Brain pericyte (primary cell): ENCODE measurements around the gene RNF212.

Source experiments
- DNase-seq: peaks from one replicate; pipeline ENCODE4 v3.0.0-alpha.2; 2012; ENCODE audit warnings: low read depth, low spot score

Gene RNF212

DNA sequence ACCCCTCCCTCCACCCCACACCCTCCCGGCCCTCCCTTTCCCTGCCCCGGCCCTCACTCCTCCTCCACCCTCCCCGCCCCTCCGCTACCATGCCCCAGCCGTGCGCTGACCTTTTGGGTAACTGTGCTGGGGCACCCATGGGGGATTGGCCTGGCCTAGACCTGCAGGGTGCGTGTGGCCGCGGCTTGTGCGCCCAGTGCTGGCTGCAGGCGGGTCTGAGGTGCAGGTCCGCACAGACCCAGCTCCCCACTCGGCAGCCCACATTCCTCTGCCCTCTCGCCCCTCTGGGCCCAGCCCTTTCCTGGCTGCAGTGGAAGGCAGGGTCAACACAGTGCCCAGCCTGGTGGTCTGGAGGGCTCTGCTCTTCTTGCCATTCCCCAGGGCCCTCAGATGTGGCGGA lies 77.3 kb downstream of the RNF212 start:
- no peak for DNase-seq

- DNase-seq = no peak
These were observed 77.9 kb downstream of the RNF212 start for GRCh38 chr4:1035510-1035909.

- no peak for DNase-seq
These were observed 79.4 kb downstream of the RNF212 start for GRCh38 chr4:1033840-1034551.

GRCh38 chr4:1032861-1033260 lies 80.5 kb downstream of the RNF212 start:
- no peak for DNase-seq

GRCh38 chr4:1031956-1032795 lies 81.2 kb downstream of the RNF212 start:
- no peak for DNase-seq

DNA sequence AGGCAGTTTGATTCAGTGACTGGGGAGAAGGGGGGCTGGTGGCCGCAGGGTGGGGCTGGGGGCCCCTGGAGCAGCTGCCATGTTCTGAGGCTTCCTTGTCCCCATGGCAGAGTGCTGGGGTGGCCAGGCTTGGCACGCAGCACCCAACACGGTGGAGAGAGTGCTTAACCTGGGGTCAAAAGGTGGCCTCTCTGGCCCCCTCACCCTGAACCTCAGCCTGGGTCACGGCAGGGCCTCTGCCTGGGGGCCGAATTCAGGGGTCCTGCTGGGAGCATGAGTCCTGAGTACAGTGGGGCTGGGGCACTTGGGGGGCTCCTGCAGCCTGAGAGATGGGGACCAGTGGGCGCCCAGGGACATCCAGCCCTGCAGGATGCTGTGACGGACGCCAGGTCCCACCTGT lies 82.0 kb downstream of the RNF212 start:
- no peak for DNase-seq

DNA sequence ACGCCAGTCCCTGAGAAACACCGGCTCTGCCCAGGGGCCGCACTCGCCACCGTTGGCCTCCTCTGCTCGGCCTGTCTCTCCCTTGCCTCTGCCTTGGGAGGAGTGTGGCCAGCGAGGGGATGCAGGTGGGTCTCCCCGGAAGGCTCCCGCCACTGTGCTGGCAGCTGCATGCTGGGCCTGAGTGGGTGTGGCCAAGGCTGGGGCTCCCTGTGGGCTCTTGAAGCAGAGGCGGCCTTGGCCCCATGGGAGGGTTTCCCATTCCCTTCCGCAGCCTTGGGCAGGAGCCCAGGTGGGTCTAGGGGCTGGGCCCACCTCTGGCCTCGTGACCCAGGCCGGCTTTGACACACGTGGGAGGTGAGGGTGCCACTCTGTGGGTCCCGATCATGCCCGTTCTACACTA lies 82.8 kb downstream of the RNF212 start:
- no peak for DNase-seq

DNA sequence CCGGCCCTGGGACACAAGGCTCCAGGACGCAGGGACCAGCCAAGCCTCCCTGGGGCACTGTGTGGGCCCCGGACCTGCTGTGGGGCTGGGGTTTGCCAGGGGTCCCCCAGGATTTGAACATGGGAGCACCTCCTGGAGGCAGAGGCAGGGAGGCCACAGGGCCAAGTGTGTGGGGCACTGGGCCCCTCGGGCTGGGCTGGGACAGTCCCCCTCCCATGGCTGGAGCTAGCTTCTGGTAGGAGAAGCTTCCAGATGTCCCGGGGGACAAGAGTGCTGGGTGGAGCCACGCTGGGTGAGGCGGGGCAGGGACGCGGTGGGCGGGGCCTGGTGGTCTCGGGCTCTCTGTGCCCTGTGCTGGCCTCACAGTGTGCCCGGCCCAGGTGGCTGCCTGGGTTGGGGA lies 83.3 kb downstream of the RNF212 start:
- no peak for DNase-seq

DNA sequence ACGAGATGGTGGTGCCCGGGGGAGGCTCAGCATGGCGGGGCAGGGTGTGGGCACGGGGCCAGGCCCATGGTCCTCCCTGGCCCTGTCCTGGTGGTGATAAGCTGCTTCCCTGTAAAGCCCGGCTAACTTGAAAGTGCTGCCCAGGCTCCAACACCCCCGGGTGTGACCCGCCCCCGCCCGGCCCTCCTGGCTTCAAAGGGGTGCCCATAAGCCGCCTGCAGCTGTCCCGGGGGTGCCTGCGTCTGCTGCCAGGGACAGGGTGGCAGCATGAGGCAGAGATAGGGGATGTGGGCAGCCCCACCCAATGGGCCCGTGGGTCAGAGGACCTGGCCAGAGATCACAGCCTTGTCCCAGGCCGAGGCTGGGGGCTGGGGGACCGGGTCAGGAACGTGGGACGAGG lies 83.8 kb downstream of the RNF212 start:
- DNase-seq = no peak

DNA sequence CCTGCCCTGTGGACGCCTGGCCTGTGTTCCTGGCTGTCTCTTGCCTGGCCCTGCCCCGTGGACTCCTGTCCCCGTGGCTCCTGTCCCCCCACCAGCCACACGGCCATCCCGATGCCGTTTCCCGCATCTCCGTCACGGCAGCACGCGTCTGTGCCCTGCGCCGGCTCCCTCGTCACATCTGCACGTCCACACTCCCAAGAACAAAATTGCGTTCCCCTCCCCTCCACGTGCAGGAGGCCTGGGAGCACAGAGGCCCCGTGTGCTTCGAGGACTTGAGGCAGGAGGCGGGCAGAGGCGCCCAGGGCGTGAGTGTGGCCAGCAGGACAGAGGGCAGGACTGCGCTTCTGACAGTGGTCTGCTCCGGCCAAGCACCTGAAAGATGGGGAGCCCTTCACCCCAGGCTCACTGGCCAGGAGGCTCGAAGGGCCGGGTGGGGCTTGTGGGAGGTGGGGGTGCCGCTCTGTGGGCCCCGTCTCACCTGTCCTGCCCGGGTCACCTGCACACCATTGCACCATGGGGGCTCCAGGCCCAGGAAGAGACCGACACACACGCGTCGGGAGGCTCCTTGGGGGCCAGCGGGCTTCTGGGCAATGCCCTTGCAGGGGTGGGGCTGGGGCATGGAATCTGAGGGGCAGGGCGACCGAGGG lies 84.7 kb downstream of the RNF212 start:
- no peak for DNase-seq

GRCh38 chr4:1027915-1028238 lies 85.5 kb downstream of the RNF212 start:
- no peak for DNase-seq

DNA sequence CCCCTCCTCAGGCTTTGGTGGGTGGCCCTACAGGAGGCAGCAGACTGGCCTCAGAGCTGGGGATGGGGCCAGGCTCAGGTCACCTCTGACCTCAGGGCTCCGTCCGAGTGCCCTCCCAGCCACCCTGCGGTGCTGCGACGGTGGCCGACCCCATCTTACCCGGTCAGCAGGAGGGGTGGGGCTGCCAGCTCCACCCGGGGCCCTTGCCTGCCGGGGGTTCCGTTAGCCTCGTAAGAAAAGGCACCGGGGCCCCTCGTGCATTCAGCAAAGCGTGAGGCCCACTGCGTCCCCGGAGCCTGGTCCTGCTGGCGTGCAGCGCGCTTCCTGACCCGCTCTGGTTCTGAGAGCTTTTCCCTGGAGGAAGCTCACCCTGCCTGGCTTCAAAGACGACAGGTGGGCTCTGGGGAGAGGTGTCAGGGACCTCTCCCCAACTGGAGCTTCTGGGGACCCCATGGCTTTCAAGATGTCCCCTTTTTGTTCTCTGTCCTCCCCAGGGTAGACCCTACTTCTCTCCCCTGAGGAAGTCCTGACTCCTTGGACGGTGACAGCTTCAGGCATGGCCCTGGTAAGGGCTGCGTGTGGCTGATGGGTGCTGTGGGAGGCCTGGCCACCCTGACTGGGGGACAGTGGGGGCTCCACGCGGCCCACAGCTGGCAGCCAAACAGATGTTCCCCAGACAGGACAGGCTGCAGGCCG lies 86.0 kb downstream of the RNF212 start:
- DNase-seq = no peak

DNA sequence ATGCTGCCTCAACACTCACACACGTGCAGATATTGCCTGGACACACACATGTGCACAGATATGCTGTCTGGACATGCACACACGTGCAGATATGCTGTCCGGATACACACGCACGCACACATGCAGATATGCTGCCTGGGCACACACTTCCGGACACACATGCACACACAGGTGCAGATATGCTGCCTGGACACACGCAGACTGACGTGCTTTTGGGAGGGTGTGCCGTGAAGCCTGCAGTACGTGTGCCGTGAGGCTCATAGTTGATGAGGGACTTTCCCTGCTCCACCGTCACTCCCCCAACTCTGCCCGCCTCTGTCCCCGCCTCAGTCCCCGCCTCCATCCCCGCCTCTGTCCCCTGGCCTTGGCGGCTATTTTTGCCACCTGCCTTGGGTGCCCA lies 87.2 kb downstream of the RNF212 start:
- no peak for DNase-seq

DNA sequence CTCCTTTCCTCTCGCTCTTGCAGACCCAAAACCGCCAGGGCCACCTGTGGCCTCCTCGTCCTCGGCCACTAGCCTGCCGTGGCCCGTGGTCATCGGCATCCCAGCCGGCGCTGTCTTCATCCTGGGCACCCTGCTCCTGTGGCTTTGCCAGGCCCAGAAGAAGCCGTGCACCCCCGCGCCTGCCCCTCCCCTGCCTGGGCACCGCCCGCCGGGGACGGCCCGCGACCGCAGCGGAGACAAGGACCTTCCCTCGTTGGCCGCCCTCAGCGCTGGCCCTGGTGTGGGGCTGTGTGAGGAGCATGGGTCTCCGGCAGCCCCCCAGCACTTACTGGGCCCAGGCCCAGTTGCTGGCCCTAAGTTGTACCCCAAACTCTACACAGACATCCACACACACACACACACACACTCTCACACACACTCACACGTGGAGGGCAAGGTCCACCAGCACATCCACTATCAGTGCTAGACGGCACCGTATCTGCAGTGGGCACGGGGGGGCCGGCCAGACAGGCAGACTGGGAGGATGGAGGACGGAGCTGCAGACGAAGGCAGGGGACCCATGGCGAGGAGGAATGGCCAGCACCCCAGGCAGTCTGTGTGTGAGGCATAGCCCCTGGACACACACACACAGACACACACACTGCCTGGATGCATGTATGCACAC lies 88.3 kb downstream of the RNF212 start:
- no peak for DNase-seq

- DNase-seq = no peak
These were observed 89.2 kb downstream of the RNF212 start for GRCh38 chr4:1023895-1024740.

DNA sequence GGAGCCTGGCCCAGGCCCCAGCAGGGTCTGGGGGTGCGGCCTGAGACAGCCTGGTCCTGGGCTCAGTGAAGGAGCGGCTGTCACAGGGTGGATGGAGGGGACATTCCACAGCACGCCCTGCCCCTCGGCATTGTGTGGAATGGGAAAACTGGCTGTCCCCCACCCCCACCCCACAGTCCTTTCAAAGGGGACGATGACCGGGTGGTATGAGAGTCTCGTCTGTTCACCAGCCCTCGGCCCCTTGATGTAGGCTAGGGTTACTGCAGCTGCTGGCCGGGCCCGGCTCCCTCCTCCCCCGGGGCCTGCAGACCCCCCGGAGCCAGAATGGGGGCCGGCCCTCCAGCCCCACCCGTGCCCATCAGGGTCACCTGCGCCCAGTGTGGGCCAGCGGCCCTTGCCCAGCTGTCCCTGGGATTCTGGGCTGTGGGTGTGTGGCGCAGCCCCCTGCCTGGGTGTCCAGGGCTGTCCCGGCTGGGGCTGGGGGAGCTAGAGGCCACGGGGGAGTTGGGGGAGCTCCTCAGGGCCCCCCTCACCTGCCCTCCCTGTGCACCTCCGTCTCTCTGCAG lies 90.2 kb downstream of the RNF212 start:
- no peak for DNase-seq

DNA sequence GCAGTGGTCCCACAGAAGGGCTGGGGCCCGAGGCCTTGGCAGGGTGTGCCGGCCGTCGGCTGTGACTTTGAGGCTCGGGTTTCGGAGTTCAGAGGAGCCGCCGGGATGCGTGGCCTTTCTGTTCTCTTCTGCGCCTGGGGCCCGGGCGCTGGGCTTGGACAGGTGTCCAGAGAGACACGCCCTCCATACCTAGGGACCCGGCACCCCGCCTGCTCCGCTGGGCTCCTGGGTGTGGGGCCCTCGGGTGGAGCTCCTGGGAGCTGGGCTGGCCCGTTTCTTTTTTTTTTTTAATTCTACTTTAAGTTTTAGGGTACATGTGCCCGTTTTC lies 90.7 kb downstream of the RNF212 start:
- no peak for DNase-seq

DNA sequence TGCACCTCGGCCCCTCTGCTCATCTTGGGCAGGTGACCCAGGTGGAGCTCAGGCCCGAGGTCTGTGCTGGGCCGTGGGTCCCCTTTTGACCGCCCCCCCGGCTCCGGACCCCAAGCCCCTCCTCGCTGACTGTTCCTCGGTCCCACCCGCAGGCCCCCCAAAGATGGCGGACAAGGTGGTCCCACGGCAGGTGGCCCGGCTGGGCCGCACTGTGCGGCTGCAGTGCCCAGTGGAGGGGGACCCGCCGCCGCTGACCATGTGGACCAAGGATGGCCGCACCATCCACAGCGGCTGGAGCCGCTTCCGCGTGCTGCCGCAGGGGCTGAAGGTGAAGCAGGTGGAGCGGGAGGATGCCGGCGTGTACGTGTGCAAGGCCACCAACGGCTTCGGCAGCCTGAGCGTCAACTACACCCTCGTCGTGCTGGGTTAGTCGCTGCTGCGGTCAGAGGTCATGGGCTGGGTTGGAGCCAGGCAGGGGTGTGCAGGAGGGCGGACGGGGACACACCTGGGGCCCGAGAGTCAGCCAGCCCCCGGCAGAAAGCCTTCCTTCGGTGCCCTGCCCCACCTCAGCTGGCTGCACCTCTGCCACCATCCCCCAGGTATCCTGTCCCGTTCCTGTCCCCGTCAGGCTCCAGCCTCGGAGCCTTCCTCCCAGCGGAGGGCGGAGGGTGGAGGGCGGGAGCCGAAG lies 91.2 kb downstream of the RNF212 start:
- DNase-seq = no peak
